Osteocyte (in vitro differentiated cells): ENCODE results near the gene HOXC12. TPM values are rescaled to one million over a fixed set of nuclear protein-coding genes. Genes with fewer than 3 reads are reported as not detected.

Experiments
- DNase-seq: peaks from one replicate; pipeline ENCODE4 v3.0.0; 2021; ENCODE audit warnings: mixed read lengths; ENCODE audit not compliant: unreplicated experiment; ENCODE audit errors: extremely low spot score
- H3K27ac Mint-ChIP-seq: one replicate; pipeline ENCODE4 v1.8.0; 2021; ENCODE audit warnings: mild to moderate bottlenecking, mixed read lengths; ENCODE audit not compliant: unreplicated experiment
- H3K27me3 Mint-ChIP-seq: one replicate; pipeline ENCODE4 v1.8.0; 2021; ENCODE audit warnings: mixed read lengths; ENCODE audit not compliant: unreplicated experiment
- H3K36me3 Mint-ChIP-seq: one replicate; pipeline ENCODE4 v1.8.0; 2021; ENCODE audit warnings: mixed read lengths; ENCODE audit not compliant: unreplicated experiment
- H3K4me1 Mint-ChIP-seq: one replicate; pipeline ENCODE4 v1.8.0; 2021; ENCODE audit warnings: mixed read lengths; ENCODE audit not compliant: unreplicated experiment
- H3K4me3 Mint-ChIP-seq: one replicate; pipeline ENCODE4 v1.8.0; 2021; ENCODE audit warnings: mild to moderate bottlenecking, moderate library complexity, mixed read lengths; ENCODE audit not compliant: unreplicated experiment
- H3K9me3 Mint-ChIP-seq: one replicate; pipeline ENCODE4 v1.8.0; 2021; ENCODE audit warnings: mixed read lengths; ENCODE audit not compliant: unreplicated experiment
- total RNA-seq: library from RNA; stranded (reverse); gene quantifications from 2 replicates; pipeline ENCODE4 v1.2.1, GENCODE V29; 2021
- TF ChIP-seq, protein P1 (sequence below): fragments of 200-600 bp; sonication (generic); IDR thresholded peaks from 2 replicates; pipeline ENCODE4 v1.5.0; 2021; ENCODE audit warnings: antibody characterized with exemption, mild to moderate bottlenecking, moderate library complexity

HOXC12 gene
- total RNA-seq, 1 donor from 2014 or later = not detected

DNA sequence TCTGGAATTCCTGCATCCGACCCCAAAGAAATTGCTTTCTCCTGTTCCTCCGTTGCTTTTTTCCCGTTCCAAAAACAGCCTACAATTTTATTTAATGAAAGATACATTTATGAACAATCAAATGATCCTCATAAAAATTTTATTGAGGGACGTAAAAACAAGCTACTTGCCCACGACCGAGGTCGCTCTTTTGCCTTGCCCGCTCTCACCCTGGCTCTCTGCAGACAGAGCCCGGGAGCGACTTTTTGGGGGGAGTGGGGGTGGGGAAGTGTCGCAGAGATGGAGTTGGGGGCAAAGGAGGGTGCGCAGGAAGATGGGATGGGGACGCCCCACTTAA lies 44.2 kb downstream of the HOXC12 start:
- TF ChIP-seq, protein P1, sequence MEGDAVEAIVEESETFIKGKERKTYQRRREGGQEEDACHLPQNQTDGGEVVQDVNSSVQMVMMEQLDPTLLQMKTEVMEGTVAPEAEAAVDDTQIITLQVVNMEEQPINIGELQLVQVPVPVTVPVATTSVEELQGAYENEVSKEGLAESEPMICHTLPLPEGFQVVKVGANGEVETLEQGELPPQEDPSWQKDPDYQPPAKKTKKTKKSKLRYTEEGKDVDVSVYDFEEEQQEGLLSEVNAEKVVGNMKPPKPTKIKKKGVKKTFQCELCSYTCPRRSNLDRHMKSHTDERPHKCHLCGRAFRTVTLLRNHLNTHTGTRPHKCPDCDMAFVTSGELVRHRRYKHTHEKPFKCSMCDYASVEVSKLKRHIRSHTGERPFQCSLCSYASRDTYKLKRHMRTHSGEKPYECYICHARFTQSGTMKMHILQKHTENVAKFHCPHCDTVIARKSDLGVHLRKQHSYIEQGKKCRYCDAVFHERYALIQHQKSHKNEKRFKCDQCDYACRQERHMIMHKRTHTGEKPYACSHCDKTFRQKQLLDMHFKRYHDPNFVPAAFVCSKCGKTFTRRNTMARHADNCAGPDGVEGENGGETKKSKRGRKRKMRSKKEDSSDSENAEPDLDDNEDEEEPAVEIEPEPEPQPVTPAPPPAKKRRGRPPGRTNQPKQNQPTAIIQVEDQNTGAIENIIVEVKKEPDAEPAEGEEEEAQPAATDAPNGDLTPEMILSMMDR = no peak
- Mint-ChIP-seq H3K4me1 (peaks cover 32% of the 10 kb centered on the region), H3K27me3 (peaks cover 96% of the 10 kb centered on the region), H3K36me3 (peaks cover 1% of the 10 kb centered on the region), H3K27ac (no peak overlapping the region), H3K9me3 (no peaks in the 10 kb centered on the region), H3K4me3 (no peak overlapping the region)
- DNase-seq = no peak

DNA sequence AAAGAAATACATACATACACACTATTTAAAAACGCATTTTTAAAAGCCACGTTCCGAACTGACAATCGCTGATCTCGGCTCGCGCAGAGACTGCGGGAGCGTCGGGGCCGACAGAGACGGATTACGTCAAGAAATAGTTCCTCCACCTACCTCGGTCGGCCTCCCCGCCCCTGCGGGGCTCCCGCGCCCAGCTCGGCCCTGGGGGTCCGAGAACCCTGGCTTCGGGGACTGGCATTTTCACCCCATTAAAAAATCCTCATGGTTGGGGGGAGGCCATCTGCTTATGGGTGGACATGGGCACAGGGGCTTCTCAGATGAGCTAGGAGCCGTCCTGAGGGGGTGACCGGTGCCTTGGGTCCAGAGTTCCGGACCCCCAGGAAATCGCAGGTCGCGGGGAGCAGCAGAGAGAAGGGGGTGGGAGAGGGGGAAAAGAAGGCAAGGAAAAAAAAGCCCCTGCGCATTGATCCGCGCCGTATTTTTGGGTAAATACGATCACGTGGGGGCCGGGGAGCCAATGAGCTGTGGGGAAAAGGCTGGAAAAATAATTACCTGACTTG lies 44.9 kb downstream of the HOXC12 start:
- peaks cover 25% of the 10 kb centered on the region for H3K4me1 Mint-ChIP-seq
- H3K9me3 Mint-ChIP-seq = no peaks in the 10 kb centered on the region
- H3K4me3 Mint-ChIP-seq = no peak overlapping the region
- no peak for DNase-seq
- TF ChIP-seq, protein P1 = no peak
- no peak overlapping the region for H3K27ac Mint-ChIP-seq
- peaks cover 97% of the 10 kb centered on the region for H3K27me3 Mint-ChIP-seq
- H3K36me3 Mint-ChIP-seq = no peaks in the 10 kb centered on the region

DNA sequence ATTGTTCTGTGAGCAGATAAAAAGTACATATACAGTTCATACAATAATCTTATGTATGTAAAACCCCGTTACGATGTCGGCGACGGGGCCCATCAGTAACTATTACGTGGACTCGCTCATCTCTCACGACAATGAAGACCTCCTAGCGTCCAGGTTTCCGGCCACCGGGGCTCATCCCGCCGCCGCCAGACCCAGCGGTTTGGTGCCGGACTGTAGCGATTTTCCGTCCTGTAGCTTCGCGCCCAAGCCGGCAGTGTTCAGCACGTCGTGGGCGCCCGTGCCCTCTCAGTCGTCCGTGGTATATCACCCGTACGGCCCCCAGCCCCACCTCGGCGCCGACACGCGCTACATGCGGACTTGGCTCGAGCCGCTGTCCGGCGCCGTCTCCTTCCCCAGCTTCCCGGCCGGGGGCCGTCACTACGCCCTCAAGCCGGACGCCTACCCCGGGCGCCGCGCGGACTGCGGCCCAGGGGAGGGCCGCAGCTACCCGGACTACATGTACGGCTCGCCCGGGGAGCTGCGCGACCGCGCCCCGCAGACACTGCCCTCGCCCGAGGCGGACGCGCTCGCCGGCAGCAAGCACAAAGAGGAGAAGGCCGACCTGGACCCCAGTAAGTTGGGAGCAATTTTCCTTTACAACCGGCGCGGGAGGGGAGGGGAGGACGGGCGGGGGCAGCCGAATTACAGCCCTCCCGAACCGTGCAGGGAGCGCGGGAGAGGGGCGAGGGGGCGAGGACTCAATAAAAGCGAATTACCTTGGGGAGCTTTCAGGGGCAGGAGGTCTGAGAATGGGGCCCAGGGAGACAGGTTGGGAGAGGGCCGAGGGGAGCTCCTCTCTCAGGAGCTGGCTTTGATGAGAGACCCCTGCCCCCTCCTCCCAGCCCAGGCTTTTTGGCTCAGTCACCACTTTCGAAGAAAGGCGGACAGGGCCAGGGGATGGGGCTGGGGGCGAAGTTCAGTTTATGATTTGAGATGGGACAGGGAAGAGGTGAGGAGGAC lies 45.7 kb downstream of the HOXC12 start, which contains the start of gene HOXC9:
HOXC9 (plus strand) TSS at position 46 of the 999 bp plus-strand sequence; CDS start at position 74, 28 bp downstream.
- Mint-ChIP-seq H3K27ac (no peak within 1 kb of the TSS), H3K4me3 (peak within 1 kb of the TSS; percentile 32), H3K36me3 (no peaks in the 10 kb centered on the region), H3K27me3 (peaks cover 97% of the 10 kb centered on the region), H3K4me1 (peaks cover 18% of the 10 kb centered on the region), H3K9me3 (no peaks in the 10 kb centered on the region)
- DNase-seq = no peak
- TF ChIP-seq, protein P1 = no peak

DNA sequence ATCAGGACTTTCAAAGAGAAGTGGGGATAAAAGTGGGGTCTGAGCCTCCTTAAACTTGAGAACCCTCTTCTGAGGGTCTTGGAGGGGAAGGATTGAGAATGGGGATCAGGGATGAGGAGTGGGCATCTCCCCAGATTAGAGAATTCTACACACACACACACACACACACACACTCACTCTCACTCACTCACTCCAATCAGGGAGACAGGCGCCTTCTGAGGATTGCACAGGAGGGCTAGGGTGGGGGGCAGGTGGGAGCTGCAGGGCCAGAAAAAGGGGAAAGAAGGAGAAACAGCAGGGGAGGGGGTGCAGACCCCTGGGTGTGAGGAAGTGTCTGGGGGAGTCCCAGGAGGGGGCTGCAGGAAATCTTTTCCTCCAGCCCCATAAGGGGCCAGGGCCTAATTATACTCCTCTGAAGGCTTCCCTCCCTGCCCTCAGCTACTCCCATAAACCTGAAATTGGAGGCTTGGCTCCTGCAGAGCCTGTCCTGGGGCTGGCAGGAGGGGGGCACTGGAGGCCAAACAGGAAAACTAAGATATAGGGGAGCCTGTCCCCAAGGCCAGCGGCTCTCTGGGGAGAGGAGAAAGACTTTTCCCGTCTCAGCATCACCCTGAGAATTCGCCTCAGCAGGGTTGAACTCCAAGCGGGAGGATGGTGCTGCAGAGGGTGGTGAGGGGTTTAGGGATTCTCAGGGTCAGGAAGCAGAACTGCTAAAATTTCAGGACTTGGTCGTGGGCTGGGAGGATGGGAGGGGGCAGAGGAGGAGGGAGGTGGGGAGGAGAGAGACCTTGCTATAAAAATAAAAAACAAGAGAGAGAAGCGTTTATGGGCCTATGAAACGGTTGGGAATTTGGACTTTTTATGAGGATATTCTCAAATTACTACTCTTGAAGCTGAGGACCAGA lies 46.8 kb downstream of the HOXC12 start:
- H3K4me1 Mint-ChIP-seq = peaks cover 18% of the 10 kb centered on the region

More for the DNA sequence above, 46.8 kb downstream of the HOXC12 start:
- DNase-seq = no peak
- no peaks in the 10 kb centered on the region for H3K9me3 Mint-ChIP-seq
- H3K27me3 Mint-ChIP-seq = peaks cover 97% of the 10 kb centered on the region
- H3K36me3 Mint-ChIP-seq = no peaks in the 10 kb centered on the region
- no peak overlapping the region for H3K4me3 Mint-ChIP-seq
- TF ChIP-seq, protein P1 = no peak
- no peak overlapping the region for H3K27ac Mint-ChIP-seq
